T-helper 2 cell treated with Interferon-gamma antibody and Interleukin-4, amounts not matched to agents 5 μg/mL and 100 μg/mL, for 36 hours (primary cell): ENCODE results near the gene CCNQ.

Experiments
- DNase-seq: peaks from one replicate; pipeline ENCODE4 v3.0.0; 2021; ENCODE audit warnings: low spot score
- H3K27ac Mint-ChIP-seq: one replicate; pipeline ENCODE4 v1.8.0; 2021; ENCODE audit warnings: mild to moderate bottlenecking, mixed read lengths
- H3K27me3 Mint-ChIP-seq: one replicate; pipeline ENCODE4 v1.8.0; 2021; ENCODE audit warnings: low read depth, mixed read lengths
- H3K36me3 Mint-ChIP-seq: one replicate; pipeline ENCODE4 v1.8.0; 2021; ENCODE audit warnings: low read depth, mixed read lengths
- H3K4me1 Mint-ChIP-seq: one replicate; pipeline ENCODE4 v1.8.0; 2021; ENCODE audit warnings: low read depth, mixed read lengths
- H3K4me3 Mint-ChIP-seq: one replicate; pipeline ENCODE4 v1.8.0; 2022; ENCODE audit warnings: mild to moderate bottlenecking, moderate library complexity, mixed read lengths
- H3K9me3 Mint-ChIP-seq: one replicate; pipeline ENCODE4 v1.8.0; 2021; ENCODE audit warnings: mixed read lengths

CCNQ gene

DNA sequence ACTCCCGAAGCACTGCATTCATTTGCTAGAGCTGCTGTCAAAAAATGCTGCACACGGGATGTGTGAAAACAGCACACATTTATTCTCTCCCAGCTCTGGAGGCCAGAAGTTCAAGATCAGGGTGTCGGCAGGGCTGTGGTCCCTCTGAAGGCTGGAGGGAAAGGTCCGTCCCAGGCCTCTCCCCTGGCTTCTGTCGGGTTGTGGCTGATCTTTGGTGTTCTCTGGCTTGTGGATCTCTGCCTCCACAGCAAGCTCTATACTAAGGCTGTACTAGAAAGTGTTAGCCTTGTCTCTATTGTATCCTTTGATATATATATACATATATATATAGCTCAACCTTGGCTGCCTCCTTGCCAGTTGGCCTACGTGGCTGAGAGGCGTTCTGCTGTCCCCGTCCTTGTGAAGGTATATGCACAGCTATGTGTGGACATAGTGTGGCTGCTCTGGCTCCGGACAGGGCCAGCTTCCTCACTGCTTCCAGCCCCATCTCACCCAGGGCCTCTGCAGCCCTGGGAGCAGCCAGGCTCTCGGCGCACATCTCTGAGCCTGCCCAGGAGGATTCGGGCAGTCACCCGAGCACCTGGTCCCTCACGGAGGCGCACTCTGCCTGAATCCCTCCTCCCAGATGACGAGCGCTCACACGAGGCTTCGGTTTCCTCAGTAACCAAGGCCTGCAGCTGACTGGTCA, 33.1 kb upstream of the CCNQ start:
- DNase-seq: no peak
- Mint-ChIP-seq H3K4me3 (no peak overlapping the region), H3K36me3 (no peaks in the 10 kb centered on the region), H3K27me3 (peaks cover 3% of the 10 kb centered on the region), H3K9me3 (no peaks in the 10 kb centered on the region), H3K4me1 (no peaks in the 10 kb centered on the region), H3K27ac (no peak overlapping the region)

DNA sequence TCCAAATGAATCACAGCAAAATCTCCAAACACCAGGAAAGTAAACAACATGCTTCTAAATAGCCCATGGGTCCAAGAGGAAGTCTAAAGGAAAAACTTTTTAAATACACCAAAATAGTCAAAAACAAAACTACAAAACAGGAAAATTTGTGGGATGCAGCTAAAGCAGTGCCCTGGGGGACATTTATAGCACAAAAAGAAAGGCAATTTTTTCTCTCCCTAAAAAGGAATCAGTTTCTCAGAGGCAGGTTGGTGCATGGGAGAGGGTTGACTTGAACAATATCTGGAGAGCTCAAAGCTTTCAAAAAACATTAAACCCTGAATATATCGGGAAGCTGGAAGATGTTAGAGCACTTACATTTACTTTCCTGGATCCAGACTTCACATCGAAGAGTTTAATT, 32.4 kb upstream of the CCNQ start:
- H3K4me3 Mint-ChIP-seq: no peak overlapping the region
- no peak for DNase-seq
- H3K9me3 Mint-ChIP-seq: no peaks in the 10 kb centered on the region
- no peaks in the 10 kb centered on the region for H3K36me3 Mint-ChIP-seq
- no peak overlapping the region for H3K27ac Mint-ChIP-seq
- H3K27me3 Mint-ChIP-seq: peaks cover 3% of the 10 kb centered on the region
- H3K4me1 Mint-ChIP-seq: no peaks in the 10 kb centered on the region

DNA sequence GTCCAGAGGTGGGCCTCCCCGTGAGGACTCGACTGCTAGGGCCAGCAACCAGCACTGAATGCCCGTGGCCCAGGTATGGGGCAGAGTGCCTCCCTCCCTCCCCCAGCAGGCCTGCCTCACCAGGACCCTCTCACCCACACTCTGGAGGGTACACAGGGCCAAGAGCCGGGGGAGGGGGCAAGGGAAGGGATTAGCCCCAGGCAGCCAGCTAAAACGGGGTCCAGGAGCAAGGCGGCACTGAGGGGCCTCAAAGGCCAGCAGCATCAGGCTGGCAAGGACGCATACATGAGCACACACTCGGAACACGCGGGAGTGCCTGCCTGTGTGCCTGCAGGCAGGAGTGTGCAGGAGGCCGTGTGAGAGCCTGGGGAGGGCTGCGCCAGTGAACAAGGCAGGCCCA, 29.7 kb upstream of the CCNQ start:
- no peak overlapping the region for H3K27ac Mint-ChIP-seq
- H3K9me3 Mint-ChIP-seq: no peaks in the 10 kb centered on the region
- H3K36me3 Mint-ChIP-seq: no peaks in the 10 kb centered on the region
- H3K4me1 Mint-ChIP-seq: no peaks in the 10 kb centered on the region
- no peak for DNase-seq
- H3K27me3 Mint-ChIP-seq: peaks cover 3% of the 10 kb centered on the region
- no peak overlapping the region for H3K4me3 Mint-ChIP-seq

DNA sequence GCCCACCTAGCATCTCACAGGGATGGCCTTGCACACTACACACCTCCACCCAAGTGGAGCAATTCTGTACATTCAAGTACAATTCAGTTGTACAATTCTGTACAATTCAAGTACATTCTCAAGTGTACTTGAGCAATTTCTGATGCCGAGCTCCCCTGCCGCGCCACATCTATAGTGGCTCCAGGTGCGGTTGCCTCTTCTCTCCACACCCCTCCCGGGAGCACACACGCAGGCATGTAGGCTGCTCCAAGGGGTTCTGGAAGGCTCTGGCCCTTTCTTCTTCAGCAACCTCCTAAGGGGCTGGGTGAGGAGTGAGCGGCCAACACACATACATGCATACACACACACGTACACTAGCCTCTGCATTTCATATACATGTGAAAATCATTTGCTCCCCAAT, 29.2 kb upstream of the CCNQ start:
- Mint-ChIP-seq H3K4me3 (no peak overlapping the region), H3K4me1 (no peaks in the 10 kb centered on the region), H3K9me3 (no peaks in the 10 kb centered on the region), H3K36me3 (no peaks in the 10 kb centered on the region), H3K27ac (no peak overlapping the region), H3K27me3 (peaks cover 3% of the 10 kb centered on the region)
- no peak for DNase-seq

DNA sequence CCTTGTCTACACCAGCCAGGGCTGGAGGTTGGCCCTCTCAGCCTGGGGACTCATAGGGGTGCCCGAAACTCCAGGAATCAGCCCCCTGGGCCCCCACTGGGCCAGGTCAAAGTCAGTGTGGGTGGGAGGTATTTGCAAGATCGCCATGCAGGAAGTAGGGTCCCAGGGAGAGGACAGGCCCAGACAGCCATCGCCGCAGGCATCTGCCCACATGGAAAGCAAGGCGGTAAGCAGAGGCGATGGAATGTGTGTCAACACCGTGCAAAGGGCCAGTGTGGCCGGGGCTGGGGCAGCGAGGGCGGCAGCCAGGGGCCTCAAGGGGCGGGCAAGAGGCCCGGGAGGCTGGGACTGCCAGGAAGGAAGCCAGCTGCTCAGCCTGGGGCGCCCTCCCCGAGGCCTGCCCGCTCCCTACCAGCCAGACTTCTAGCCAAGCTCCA, 28.8 kb upstream of the CCNQ start:
- Mint-ChIP-seq H3K9me3 (no peaks in the 10 kb centered on the region), H3K36me3 (no peaks in the 10 kb centered on the region), H3K4me1 (no peaks in the 10 kb centered on the region), H3K4me3 (no peak overlapping the region), H3K27me3 (peaks cover 3% of the 10 kb centered on the region), H3K27ac (no peak overlapping the region)
- no peak for DNase-seq

DNA sequence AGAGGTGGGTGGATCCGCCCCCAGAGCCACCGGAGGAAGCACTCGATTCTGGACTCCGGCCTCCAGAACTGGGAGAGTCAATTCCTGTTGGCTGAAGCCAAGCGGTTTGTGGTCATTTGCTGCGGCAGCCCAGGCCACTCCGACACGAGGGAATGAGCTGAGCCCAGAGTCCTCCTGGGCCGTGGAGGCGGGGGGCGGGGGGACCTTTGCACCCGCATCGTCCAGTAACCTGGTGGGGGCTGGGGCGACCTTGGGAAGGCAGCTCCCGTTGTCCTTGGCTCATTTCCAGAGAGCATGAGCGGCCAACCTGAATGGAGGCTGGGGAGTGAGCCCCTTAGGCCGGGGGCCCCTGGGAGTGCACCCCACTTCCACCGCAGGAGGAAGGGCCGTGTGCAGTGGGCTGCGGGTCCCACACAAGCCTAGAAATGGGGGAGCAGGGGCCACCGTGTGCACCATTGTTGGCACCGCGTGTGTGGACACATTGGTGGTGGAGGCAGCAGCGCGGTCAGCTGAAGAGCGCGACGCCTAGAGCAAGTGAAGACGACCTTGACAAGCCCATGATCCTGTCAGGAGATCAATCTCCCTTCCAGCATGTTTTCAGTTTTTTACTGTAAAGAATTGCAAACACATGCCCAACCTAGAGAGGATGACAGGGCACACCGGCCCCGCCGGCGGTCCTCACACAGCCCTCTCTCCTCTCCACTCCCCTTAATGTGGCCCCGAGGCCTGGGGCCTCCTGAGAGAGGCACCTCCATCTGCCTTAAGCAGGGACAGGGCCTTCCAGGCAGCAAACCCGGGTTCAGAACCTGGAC, 28.1 kb upstream of the CCNQ start:
- Mint-ChIP-seq H3K9me3 (no peaks in the 10 kb centered on the region), H3K4me1 (no peaks in the 10 kb centered on the region), H3K27me3 (peaks cover 3% of the 10 kb centered on the region), H3K27ac (no peak overlapping the region), H3K36me3 (no peaks in the 10 kb centered on the region), H3K4me3 (no peak overlapping the region)
- no peak for DNase-seq

DNA sequence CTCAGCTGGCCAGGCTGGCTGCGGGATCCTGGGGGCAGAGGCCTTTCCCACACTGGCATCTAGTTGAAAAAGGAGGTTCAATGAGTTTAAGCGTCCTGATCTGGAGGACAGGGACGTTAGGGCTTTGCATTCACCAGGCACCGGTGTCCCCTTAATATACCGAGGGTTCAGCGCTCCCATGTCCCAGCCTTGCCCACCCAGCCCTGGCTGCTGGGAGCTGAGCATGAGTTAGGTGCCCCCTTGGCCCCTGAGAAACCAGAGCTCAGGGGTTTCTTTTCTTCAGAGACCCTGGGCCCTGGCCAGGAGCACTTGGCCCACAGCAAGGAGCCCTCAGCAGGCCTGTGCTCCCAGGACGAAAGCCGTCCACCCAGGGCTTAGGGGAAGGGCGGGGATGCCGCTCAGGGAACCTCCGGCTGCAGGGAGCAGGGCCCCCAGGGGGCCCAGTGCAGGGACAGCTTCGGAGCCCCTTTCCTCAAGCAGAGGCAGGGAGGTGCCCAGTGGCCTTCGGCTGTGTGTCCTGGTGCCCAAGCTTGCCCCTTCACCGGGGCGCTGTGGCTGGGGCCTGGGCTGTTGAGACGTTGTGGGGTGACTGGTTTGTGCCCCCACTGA, 27.2 kb upstream of the CCNQ start:
- H3K9me3 Mint-ChIP-seq: no peaks in the 10 kb centered on the region
- no peak overlapping the region for H3K4me3 Mint-ChIP-seq
- no peaks in the 10 kb centered on the region for H3K4me1 Mint-ChIP-seq

DNA sequence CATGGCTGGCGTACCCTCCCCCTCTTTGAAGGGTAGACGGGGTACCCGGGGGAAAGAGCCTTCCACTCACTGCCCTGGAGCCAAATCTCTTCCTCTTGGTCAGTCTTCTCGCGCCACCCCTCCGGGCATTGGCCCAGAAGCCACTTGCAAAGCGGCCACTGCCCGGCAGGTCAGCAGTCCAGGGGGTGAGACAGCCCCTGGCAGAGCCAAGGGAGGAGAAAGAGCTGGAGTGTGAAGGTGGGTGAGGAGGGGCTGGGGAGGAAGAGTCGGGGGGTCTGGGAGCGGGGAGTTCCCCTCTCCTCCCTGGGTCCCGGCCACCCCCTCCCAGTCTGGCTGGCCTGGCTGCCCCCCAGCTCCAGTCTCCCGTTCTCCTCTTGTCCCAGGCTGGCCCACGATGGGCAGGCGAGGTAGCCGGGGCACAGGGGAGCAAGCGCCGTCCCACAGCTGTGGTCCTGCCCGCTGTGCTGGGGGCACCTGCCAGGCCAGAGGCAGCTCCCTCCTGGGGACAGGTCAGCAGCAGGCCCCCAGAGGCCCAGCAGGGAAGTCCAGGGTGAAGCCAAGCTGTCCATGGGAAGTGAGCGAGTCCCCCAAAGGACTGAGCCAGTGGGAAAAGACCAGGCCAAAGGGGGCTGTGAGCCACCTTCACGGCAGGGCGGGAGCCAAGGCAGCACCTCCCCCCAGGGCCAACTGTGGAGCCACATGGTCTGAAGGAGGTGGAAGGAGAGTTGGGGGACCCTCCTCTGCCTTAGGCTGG, 26.5 kb upstream of the CCNQ start:
- H3K36me3 Mint-ChIP-seq: no peaks in the 10 kb centered on the region
- DNase-seq: no peak
- H3K9me3 Mint-ChIP-seq: no peaks in the 10 kb centered on the region
- H3K27ac Mint-ChIP-seq: no peak overlapping the region
- H3K27me3 Mint-ChIP-seq: peaks cover 3% of the 10 kb centered on the region
- H3K4me1 Mint-ChIP-seq: no peaks in the 10 kb centered on the region
- H3K4me3 Mint-ChIP-seq: no peak overlapping the region

More for the DNA sequence above, 27.2 kb upstream of the CCNQ start:
- no peak for DNase-seq
- Mint-ChIP-seq H3K27ac (no peak overlapping the region), H3K36me3 (no peaks in the 10 kb centered on the region), H3K27me3 (peaks cover 3% of the 10 kb centered on the region)

DNA sequence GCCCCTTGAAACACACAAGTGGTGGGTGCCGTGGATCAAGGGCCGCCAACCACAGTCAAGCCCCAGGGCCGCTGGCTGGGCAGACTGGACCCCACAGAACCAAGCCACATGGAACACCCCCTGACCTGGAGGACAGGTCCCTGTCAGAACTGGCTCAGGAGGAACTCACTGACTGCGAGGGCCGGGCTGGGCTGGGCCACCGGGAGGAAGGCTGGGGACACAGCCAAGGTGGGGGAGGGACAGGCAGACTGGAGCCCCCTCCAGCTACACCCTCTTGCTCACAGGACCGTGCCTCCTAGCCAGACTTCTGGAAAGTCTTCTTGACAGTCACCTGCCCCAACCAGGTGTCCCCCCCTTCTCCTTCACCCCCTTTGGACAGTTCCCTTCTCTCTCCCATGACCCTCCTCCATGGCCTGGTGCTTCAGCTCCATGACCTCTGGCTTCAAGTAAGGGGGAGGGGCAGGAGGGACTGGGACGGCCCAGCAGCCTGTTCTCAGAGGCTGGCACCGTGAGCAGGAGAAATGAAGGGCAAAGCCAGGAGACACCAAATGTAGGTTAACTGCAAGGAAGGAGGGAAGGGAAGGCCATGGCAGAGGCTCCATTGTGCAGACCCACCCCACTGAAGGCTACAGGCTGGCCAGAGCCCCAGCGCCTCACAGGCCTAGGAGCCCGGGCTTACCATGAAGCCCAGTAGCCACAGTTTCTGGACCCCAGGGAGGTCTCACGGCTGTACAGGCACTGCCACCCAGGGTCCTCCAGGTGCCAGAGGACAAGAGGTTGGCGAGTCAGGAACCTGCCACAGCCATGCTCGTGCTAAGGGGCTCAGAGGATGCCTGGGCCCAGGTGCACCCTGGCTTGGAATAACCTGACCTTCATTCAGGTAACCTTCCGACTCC, 25.5 kb upstream of the CCNQ start:
- H3K9me3 Mint-ChIP-seq: no peaks in the 10 kb centered on the region
- no peak overlapping the region for H3K4me3 Mint-ChIP-seq
- no peaks in the 10 kb centered on the region for H3K4me1 Mint-ChIP-seq
- H3K27ac Mint-ChIP-seq: no peak overlapping the region
- no peak for DNase-seq
- no peaks in the 10 kb centered on the region for H3K36me3 Mint-ChIP-seq
- no peaks in the 10 kb centered on the region for H3K27me3 Mint-ChIP-seq

DNA sequence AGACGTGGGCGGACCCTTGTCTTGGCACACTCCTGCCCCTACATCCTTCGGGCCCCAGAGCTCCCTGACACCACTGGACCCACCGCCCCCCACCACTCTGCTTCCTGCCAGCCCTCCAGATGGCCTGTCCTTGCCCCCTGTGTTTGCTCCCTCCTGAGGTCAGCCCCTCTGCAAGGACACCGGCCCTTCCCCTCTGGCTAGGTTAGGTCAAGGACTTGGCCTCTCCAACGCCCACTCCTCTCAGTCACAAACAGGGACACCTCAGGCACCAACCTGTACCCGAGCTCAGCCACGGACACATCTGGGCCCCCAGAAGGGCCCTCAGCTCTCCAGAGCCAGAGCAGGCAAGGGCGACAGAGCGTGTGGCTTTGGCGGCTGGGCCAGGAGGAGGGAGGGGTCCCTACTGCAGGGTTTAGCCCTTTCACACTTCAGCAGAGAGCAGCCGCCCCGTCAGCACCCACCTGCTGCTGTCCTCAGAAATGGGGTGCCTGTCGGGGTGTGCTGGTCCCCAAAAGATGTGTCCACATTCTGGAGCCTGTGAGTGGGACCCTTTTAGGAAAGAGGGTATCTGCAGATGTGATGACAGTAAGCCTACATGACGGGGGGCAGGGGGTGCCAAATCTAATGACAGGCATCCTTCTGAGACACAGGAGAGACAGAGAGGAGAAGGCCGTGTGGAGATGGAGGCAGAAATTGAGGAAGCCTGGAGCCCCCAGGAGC, 24.5 kb upstream of the CCNQ start:
- H3K4me1 Mint-ChIP-seq: no peaks in the 10 kb centered on the region
- no peaks in the 10 kb centered on the region for H3K36me3 Mint-ChIP-seq
- no peak overlapping the region for H3K27ac Mint-ChIP-seq
- H3K4me3 Mint-ChIP-seq: no peak overlapping the region
- no peak for DNase-seq
- no peaks in the 10 kb centered on the region for H3K9me3 Mint-ChIP-seq
- peaks cover under 1% of the 10 kb centered on the region for H3K27me3 Mint-ChIP-seq

DNA sequence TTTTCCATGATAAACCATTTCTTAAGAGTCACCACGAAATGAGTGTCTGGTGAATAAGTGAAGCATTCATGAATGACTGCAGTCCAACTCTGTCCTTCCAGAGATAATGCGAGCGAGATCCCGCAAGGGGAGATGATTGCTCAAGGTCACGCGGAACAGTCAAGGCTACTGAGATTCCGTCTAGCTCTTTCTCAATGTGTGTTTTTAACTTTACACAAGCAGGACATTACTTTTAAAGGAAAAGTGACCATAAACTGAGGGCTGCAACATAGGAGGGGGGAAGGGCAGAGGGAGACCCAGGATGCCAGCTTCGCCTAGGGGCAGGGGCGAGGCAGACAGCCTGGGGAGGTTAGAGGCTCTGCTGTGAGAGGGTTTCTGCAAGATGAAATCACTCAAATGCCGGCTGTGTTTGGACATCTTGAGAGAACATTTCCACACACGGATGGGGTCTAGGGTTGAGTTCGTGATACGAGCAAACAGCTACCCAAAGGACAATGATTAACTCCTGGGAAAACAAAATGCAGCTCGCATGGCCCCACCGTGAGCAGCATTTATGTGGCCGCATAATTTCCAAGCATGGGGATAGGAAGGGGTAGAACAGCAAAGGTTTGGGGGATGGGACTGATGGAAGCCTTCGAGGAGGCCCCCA, 23.8 kb upstream of the CCNQ start:
- Mint-ChIP-seq H3K9me3 (no peaks in the 10 kb centered on the region), H3K27ac (no peak overlapping the region), H3K4me3 (no peak overlapping the region), H3K4me1 (no peaks in the 10 kb centered on the region), H3K27me3 (peaks cover 6% of the 10 kb centered on the region), H3K36me3 (no peaks in the 10 kb centered on the region)
- DNase-seq: no peak

DNA sequence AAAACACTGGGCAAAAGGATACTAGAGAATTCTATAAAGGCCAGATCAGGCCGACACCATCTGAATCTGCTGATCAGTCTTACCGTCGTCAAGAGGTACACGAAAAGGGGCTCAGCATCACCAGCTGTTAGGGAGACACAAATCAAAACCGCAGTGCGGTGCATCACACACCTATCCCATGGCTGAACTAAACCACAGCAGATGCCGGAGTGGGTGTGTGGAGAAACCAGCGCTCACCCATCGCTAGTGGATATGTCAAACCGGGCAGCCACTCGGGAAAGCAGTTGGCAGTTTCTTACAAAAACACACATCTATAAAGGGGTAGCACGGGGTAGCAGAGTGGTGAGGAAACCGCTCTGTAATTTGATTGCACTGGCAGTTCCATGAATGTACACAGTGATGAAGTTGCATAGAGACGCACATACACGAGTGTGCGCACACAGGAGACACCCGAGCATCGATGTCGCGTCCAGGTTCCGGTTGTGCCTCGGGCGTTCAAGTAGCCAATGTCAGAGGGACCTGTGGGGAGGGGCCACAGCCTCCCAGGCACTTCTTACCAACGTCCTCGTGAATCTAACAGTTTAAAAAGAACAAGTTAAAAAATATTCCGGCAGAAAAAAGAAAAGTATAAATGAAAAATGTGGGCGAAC, 23.1 kb upstream of the CCNQ start:
- Mint-ChIP-seq H3K27me3 (peaks cover 7% of the 10 kb centered on the region), H3K9me3 (no peaks in the 10 kb centered on the region), H3K36me3 (no peaks in the 10 kb centered on the region), H3K4me1 (no peaks in the 10 kb centered on the region), H3K4me3 (no peak overlapping the region), H3K27ac (no peak overlapping the region)
- no peak for DNase-seq
